Activated T-cell treated with anti-CD3 and anti-CD28 coated beads for 1 hour (primary cell): ENCODE results near the gene SPRYD7.
"Not testable (repeated sequence)": the region's sequence is repeated elsewhere in the genome, so short reads cannot be mapped to it uniquely, and the experiment has no call there.

Source experiments
- DNase-seq: peaks from one replicate; pipeline ENCODE4 v3.0.0-alpha.2; 2020; ENCODE audit warnings: low read depth

The SPRYD7 gene

DNA sequence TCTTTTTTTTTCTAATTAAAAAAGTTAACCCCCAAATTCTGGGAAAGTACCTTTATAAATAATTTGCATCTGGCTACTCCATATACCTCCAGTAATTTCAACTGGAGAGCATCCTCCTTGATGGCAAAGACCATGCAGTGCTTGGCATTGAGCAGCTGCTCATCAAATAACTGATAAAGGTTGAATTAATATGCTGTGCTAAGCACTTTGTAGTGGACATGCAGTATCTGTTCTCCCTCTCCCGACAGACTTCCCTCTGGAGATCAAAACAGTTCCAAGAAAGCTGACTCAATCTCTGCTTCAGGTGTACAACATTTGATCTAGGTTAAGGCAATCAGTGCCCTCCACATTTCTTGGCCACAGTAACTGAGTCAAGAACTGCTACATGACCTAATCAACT, 3.3 kb downstream of the SPRYD7 start:
- no peak for DNase-seq

DNA sequence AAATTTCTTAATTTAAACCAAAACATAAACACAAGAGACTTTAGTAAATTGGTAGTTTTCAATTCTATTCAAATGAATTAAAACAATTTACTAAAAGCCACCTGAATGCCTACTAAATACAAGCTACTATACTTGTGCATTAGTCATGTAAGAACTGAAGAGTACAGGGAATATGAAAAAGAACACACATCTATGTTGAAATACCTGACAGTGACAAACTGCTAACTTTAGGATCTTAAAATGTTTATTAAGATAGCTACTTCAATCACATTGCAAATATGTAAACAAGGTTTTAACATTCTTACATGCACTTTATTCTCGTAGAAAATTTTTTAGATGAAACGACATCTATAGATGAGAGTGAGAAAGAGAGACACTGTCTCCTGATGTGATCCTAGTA, 4.1 kb downstream of the SPRYD7 start:
- no peak for DNase-seq

DNA sequence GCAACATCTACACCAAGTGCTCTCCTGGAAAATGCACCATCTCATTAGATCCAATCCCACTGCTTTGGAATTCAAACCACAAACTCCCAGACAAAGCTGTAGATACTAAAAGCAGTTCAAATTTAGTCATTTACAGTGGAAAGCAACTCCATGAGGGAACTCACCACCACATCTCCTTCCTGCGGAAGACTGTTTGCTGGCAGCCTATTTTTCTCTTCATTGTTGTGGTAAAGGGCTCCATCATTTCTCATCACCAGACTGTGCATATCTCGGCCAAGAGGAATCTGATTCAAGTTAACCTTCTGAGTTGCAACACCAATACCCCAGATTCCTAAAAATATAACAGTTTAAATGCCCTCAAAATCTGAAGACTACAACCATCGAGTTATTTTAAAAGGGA, 8.4 kb downstream of the SPRYD7 start:
- no peak for DNase-seq

DNA sequence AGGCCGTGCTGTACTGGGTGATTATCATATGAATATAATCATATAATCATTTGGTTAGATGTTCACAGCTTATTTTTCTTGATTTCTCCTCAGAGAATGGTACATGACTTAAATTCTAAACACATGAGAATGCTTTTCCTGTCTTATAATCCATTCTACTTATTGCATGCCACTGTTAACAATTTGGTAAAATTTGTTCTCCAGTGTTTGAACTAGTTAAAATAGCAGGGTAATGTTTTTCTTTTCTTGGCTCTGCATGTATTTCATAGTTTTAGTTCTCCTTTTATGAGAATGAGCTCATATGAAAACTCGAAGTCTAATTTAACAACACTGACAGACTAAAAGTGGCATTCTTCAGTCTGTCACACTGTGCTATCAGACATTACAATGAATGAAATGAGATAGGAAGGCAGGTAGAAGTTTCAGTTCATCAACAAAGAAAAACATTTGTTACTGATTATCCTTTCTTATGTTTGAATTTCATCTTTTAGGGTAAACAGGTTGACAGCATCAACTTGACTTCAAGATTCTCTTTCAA, 10.2 kb downstream of the SPRYD7 start:
- no peak for DNase-seq

DNA sequence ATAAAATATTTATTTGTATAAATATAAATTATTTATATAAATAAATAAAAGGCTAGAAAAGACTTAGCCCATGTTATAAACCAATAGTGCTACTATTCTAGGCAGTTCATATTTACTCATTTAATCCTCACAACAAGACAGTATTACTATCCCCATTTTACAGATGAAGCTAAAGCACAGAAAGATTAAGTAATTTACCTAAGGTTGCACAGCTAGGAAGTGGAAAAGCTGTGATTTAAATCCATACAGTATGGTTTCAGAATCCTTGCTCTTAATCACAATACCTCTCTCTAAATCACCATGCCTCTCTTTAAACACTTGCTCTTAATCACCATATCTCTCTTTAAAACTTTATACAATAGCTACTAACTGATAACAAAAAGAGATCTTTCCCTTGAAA, 13.8 kb downstream of the SPRYD7 start:
- no peak for DNase-seq

DNA sequence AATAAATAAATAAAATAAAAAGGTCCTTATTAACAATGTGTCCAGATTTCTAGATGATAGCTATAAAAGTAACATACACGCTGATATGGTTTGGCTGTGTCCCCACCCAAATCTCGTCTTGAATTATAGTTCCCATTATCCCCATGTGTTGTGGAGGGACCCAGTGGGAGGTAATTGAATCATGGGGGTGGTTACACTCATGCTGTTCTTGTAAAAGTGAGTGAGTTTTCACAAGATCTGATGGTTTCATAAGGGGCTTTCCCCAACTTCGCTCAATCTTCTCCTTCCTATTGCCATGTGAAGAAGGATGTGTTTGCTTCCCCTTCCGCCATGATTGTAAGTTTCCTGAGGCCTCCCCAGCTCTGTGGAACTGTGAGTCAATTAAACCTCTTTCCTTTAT, 15.2 kb downstream of the SPRYD7 start:
- DNase-seq, result not testable (repeated sequence)

DNA sequence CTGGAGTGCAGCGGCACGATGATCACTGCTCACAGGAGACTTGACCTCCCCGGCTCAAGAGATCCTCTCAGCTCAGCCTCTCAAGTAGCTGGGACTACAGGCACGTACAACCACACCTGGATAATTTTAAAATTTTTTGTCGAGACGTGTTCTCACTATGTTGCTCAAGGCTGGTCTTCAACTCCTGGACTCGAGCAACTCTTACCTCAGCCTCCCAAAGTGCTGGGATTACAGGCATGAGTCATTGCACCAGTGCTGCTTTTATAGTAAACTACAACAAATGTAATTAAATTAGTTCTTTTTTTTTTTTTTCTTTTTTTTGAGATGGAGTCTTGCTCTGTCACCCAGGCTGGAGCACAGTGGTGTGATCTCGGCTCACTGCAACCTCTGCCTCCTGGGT, 18.0 kb downstream of the SPRYD7 start:
- DNase-seq, result not testable (repeated sequence)

DNA sequence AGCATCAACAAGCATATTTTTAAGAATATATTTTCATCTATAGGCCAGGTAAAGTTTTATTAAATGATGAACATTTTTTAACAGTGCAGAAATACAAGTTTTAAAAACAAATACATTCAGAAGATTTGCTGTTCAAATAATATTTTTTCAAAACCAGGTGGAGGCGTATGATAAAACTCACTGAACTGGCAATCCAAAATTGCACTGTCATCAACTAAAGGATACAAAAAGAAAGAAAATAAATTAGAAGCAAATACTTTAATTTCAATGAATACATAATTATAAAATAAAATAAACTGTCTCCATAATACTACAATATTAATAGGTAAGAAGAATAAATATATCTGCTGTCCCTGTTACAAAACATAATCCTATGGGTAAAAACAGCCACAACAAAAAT, 21.2 kb downstream of the SPRYD7 start:
- no peak for DNase-seq

DNA sequence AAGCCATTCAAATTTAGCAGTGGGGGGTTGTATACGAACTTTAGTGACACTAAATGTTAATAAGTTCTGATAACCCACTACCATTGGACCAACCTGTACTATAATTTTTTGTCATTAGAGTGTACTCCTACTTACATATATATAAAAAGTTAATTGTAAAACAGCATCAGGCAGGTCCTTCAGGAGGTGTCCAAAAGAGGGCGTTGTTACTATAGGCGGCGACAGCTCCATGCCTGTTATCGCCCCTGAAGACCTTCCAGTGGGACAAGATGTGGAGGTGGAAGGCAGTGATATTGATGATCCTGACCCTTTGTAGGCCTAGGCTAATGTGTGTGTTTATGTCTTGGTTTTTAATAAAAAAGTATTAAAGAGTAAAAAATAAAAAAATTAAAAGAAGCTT, 27.5 kb downstream of the SPRYD7 start:
- no peak for DNase-seq

DNA sequence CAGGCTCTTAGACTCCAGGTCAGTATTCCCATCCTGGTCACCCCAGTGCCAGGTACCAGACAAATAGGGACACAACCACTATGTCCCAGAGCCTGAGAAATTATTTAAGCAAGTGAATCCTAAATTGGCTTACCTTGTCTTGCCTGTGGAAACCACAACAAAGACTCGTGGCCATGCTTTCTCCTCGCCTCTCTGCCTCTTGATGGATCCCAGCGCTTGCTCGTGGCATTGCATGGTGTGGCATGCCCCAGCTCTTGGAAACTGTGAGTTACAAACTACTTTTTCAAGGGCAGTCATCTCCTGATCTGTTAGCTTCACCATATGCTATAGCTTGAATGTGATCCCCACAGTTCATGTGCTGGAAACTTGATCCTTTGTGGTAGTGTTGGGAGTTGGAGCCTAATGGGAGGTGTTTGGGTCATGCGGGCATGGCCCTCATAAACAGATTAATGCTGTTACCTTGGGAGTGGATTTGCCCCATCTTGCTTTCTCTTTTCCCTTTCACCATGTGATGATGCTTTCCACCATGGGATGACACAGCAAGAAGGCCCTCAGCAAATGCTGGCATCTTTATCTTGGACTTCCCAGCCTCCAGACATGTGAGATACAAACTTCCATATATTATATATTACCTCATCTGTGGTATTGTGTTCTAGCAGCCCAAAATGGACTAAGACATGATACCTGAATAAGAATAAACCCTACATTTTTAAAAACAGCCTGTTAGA, 31.2 kb downstream of the SPRYD7 start:
- DNase-seq, result no peak

DNA sequence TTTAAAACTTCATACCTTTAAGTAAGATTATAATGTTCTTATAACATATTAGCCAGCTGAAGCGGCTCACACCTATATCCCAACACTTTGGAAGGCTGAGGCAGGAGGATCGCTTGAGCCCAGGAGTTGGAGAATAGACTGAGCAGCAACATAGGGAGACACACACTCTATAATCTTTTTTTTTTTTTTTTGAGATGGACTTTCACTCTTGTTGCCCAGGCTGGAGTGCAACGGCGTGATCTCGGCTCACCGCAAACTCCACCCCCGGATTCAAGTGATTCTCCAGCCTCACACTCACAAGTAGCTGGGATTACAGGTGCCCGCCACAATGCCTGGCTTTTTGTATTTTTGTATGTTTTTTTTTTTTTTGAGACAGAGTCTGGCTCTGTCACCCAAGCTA, 37.3 kb downstream of the SPRYD7 start:
- no peak for DNase-seq

DNA sequence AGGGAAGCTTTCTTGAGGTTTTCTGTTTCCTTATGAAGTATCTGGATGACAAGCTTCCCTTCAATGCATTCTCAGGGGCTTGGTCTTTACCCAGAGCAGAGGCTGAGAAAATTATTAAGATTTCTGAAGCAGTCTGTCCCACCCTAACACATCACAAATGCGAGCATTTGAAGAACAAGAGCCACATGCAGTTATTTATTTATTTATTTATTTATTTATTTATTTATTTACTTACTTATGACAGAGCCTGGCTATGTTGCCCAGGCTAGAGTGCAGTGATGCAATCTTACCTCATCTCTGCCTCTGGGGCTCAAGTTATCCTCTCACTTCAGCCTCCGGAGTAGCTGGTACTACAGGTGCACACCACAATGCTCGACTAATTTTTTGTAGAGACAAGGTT, 38.4 kb downstream of the SPRYD7 start:
- no peak for DNase-seq

DNA sequence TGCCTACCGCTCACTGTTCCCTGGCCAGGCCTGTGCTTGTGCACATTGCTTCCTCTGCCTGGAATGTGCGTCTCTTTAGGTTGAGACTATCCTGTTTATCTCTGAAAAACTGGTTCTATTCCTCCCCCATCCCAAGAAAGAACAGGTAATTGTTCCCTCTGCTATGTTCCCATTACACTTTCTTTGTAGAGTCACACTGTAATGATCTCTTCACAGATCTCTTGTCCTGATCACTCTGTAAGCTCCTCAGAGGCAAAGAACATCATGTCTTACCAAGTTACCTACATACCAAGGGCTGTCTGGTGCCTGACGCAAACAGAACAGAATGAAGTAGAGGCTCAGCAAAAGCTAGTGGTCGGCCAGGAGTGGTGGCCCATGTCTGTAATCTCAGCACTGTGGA, 40.3 kb downstream of the SPRYD7 start:
- DNase-seq, result no peak

DNA sequence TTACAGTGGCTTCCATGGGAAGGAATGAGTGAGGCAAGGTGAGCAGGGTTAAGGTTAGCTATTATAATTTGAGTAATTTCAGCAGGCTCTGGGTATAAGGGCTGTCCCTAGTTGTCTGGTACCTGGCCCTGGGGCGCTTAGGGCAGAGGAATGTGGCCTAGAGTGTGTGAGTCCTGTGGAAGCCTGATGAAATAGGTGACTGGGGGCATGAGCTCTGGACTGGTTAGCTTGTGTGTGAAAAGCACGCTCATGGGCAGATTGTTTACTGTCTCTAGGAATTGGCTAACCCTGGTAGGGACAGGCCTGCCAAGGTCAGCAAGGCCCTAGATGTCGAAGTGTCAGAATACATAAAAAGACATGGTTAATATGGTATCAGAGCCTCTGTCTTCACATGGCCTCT, 42.5 kb downstream of the SPRYD7 start:
- DNase-seq, result no peak

DNA sequence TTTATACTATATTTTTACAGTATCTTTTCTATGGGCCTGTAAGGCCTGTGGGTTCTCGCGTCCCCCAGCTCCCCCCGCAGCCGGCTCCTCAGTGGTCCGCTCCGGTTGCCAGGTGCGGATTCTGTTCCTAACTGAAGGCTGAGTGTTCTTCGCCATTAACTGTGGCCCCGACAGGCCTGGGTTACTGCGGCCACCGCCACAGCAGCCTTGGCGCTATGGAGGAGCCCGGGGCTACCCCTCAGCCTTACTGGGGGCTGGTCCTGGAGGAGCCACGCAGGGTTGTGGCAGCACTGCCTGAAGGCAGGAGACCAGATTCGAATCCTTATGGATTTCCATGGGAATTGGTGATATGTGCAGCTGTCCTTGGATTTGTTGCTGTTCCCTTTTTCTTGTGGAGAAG, 45.8 kb downstream of the SPRYD7 start:
- no peak for DNase-seq

DNA sequence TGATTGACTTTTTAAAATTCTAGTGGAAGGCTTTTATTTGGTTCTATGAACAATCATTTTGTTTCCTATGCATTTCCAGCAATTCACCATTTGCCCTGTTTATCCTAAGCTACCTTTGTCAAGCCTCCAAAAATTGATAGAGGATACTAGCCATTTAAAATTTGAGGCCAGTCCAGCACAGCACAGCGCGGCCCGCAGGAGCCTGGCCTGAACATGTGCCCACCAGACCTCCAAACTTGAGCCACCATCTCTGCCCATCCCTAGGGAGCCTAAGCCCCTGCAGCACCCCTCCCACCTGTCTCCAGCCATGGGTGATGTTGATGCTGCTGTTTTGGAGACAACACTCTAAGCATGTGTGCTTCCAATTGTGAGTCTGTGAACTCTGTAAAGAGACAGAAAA, 57.5 kb downstream of the SPRYD7 start:
- DNase-seq, result no peak

DNA sequence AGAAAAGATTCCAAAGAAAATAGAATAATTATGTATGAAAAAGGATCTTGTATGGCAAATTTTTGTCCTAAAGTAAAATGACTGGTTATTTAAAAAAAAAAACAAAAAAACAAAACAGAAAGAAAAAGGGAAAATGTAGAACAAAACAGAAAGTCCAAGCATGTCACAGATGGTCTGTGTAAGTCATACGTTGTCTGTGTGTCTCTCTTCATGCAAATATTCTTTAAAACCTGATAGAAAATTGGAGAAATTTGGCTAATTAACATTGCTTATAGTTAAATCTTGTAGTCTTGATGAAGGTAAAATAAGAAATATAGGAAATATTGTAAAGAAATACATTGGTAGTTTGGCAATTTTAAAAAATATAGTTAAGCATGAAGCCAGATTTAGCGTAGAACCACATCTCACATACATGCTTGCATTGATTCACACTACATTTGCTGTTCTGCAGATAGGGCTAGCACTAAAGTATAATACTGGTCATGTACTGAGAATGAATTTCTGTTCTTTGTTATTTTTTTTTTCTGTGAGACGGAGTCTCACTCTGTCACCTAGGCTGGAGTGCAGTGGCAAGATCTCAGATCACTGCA, 58.4 kb downstream of the SPRYD7 start:
- no peak for DNase-seq

DNA sequence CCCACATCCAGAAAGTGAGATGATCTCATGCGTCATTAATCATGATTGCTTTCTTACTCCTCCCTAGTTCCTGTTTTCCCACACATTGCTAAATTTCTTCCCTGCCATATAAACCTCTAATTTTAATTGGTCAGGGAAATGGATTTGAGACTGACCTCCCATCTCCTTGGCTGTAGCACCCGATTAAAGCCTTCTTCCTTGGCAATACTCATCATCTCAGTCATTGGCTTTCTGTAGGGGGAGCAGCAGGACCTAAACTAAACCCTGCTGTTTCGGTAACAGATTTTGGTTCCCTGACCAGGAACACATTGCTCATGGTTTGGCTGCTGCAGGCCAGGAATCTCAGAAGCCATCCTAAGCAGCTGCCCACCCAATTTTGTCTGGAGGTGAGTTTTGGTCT, 61.7 kb downstream of the SPRYD7 start:
- DNase-seq, result no peak

DNA sequence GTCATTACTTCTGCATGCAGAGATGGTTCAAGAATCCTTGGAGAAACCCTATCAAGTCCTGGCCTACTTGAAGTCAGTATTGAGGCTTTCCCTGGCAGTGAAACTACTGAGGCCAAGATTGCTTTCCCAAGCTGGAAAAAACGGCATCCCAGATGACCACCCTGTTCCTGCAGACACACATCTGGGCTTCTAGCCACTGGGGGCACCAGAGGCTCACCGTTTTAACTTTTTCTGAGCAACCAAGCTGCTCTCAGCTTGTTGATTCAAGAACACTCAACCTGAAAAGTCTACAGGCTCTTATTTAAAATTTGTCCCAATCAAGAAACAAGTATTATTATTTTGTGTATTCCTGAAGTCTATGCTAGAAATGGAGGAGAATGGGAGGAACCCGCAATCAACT, 66.6 kb downstream of the SPRYD7 start:
- DNase-seq, result no peak

DNA sequence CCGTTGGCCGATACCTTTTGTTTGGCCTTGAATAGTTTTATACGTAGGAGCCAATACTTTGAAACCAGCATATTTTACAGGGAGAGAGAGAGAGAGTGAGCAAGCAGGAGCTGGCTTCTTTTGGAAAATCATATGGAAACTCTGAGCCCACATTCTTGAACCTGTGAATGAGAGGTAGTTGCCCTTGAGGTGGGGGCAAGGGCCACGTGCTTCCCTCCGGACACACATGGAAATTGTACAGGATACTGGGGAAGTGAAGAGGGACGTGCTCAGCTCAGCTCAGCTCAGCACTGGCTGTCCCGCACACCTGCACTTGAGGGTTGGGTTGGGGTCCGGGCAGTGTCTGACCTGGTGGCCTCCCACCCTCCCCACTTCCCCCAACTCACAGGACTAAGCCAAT, 68.3 kb downstream of the SPRYD7 start:
- no peak for DNase-seq

DNA sequence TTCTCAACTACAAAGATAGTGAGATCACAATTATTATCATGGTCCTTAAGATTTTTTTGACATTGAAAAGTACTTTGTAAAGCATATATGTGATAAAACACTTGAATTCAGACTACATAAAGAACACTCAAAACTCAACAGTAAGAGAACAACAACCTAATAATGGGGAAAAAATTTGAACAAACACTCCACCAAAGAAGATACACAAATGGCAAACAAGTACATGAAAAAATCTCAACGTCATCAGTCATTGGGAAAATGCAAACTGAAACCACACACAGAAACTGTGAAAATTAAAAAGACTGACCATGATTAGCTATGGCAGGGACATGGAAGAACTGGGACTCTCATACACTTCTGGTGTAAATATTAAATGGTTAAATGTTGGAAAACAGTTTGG, 70.9 kb downstream of the SPRYD7 start:
- DNase-seq, result no peak

DNA sequence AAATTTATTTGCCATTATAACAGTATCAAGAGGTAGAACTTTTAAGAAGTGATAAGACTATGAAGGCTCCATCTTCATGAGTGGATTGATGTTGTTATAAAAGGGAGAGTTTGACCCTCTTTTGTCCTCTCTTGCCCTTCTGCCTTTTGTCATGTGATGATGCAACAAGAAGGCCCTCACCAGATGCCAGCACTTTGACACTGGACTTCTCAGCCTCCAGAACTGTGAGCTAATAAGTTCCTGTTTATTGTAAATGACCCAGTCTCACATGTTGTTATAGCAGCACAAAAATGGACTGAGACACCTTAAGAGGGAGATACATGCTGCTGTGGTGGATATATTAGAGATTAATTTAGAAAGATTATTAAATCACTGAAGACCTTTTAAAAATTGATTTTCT, 71.6 kb downstream of the SPRYD7 start:
- DNase-seq, result no peak
